HepG2 (cell line): Measurements from ENCODE around the gene MND1. TPM values are rescaled to one million over a fixed set of nuclear protein-coding genes. Genes with fewer than 3 reads are reported as not detected.

Experiments
- ATAC-seq: fragments of 200-7000 bp; cut with Tn5 transposase; 3 replicates; pipeline ENCODE4 v1.9.1; 2020; ENCODE audit warnings: mild to moderate bottlenecking, moderate library complexity
- BruUV-seq: library from RNA; stranded (reverse); fragments of 400-500 nt; replicated peaks from 2 replicates; lab custom pipeline; 2021; lab: Mats Ljungman, UMichigan
- CTCF ChIA-PET: fragments of 300-600 bp; formaldehyde crosslinking; extraction: SDS; loops from one replicate; lab custom pipeline; 2021; ENCODE audit warnings: low total read pairs, inconsistent platforms, low intra/inter-chr PET ratio; lab: Yijun Ruan, JAX
- POLR2A ChIA-PET: fragments of 350-600 bp; sonication (Branson Sonifier 250); formaldehyde crosslinking; loops from one replicate; lab custom pipeline; 2020; ENCODE audit warnings: antibody characterized with exemption, inconsistent platforms; lab: Yijun Ruan, JAX
- DNase-seq: peaks from one replicate; pipeline ENCODE4 v3.0.0-alpha.2; 2015; ENCODE audit warnings: low spot score
- FAIRE-seq: peaks from 3 replicates; lab custom pipeline; 2011; peaks lifted over from hg19 to GRCh38; lab: Jason Lieb, UNC
- H2AFZ ChIP-seq: one replicate; pipeline ENCODE4 v1.6.1; 2011; ENCODE audit warnings: low read length, inconsistent platforms
- H3K27ac ChIP-seq: fragments of 300-600 bp; 3 replicates; pipeline ENCODE4 v1.8.0; 2011; ENCODE audit warnings: mixed run types, mild to moderate bottlenecking, mixed read lengths, low read length, inconsistent platforms; ENCODE audit not compliant: insufficient read depth; ENCODE audit errors: extremely low read length
- H3K27me3 ChIP-seq, 2 experiments: fragments of 200-600 bp in 1 of 2; 2 replicates in 1 of 2; 3 replicates in 1 of 2; pipeline versions ENCODE4 v1.6.0 to v1.8.0; 2011; ENCODE audit warnings: low read length in 2 of 2, mild to moderate bottlenecking in 2 of 2, moderate library complexity in 2 of 2, inconsistent platforms in 1 of 2; ENCODE audit not compliant: insufficient read depth in 2 of 2, control insufficient read depth in 1 of 2
- H3K36me3 ChIP-seq, 2 experiments: fragments of 200-600 bp in 1 of 2; replicated peaks in 1 of 2; 2 replicates in 1 of 2; 3 replicates in 1 of 2; pipeline versions ENCODE4 v1.5.1 to v1.8.0; 2011; ENCODE audit warnings: low read length in 2 of 2, inconsistent platforms in 1 of 2; ENCODE audit not compliant: insufficient read depth in 2 of 2, control insufficient read depth in 1 of 2
- H3K4me1 ChIP-seq: 2 replicates; pipeline ENCODE4 v1.5.1; 2012; ENCODE audit warnings: low read length, inconsistent platforms; ENCODE audit not compliant: insufficient read depth
- H3K4me2 ChIP-seq: 2 replicates; pipeline ENCODE4 v1.6.0; 2011; ENCODE audit warnings: low read depth, low read length, inconsistent platforms
- H3K4me3 ChIP-seq, 3 experiments: fragments of 200-600 bp in 1 of 3; sonication (generic), shearing (Covaris generic) in 1 of 3; replicated peaks in 1 of 3; 2 replicates each; pipeline ENCODE4 v1.5.1; 2011 to 2016; ENCODE audit warnings: low read length in 3 of 3, inconsistent platforms in 2 of 3, low read depth in 2 of 3, mild to moderate bottlenecking in 2 of 3, control low read depth in 1 of 3, mixed read lengths in 1 of 3; ENCODE audit not compliant: insufficient read depth in 1 of 3
- H3K79me2 ChIP-seq: one replicate; pipeline ENCODE4 v1.6.1; 2011; ENCODE audit warnings: low read length, inconsistent platforms; ENCODE audit not compliant: insufficient read depth
- H3K9ac ChIP-seq: 2 replicates; pipeline ENCODE4 v1.6.0; 2011; ENCODE audit warnings: mild to moderate bottlenecking, low read depth, low read length, inconsistent platforms; ENCODE audit not compliant: insufficient read depth
- H3K9me3 ChIP-seq: 2 replicates; pipeline ENCODE4 v1.5.1; 2012; ENCODE audit warnings: mild to moderate bottlenecking, low read length
- H4K20me1 ChIP-seq: 2 replicates; pipeline ENCODE4 v1.6.0; 2011; ENCODE audit warnings: inconsistent platforms, mild to moderate bottlenecking, low read length, moderate library complexity; ENCODE audit not compliant: insufficient read depth
- FIP1L1 ChIP-seq: fragments of 200-400 bp; formaldehyde crosslinking; IDR thresholded peaks from 2 replicates; pipeline ENCODE4 v1.6.1; 2018; ENCODE audit warnings: low read depth, mild to moderate bottlenecking, low read length, moderate library complexity, borderline replicate concordance; ENCODE audit not compliant: insufficient read depth
- JDP2 ChIP-seq: sonication (generic); formaldehyde crosslinking; IDR thresholded peaks from 2 replicates; pipeline ENCODE4 v1.8.1; 2022; ENCODE audit warnings: missing genetic modification reagents, borderline replicate concordance
- JUND ChIP-seq: sonication (generic); formaldehyde crosslinking; IDR thresholded peaks from 2 replicates; pipeline ENCODE4 v1.8.0; 2022; ENCODE audit warnings: mild to moderate bottlenecking, missing genetic modification reagents
- MAFF ChIP-seq: IDR thresholded peaks from 2 replicates; pipeline ENCODE4 v1.6.1; 2011; ENCODE audit warnings: low read depth, low read length, improper control_type of control experiment
- MAFK ChIP-seq, 2 experiments: IDR thresholded peaks in 1 of 2; conservative IDR thresholded peaks in 1 of 2; 2 replicates each; pipeline ENCODE4 v1.6.1; 2011; ENCODE audit warnings: improper control_type of control experiment in 2 of 2, low read length in 2 of 2
- NR2F2 ChIP-seq: IDR thresholded peaks from 2 replicates; pipeline ENCODE4 v1.6.1; 2012; ENCODE audit warnings: low read depth, inconsistent platforms, borderline replicate concordance
- NRL ChIP-seq: sonication (generic); formaldehyde crosslinking; IDR thresholded peaks from 2 replicates; pipeline ENCODE4 v1.5.0; 2020; ENCODE audit warnings: missing genetic modification reagents, mild to moderate bottlenecking, moderate library complexity, borderline replicate concordance
- POLR2AphosphoS5 ChIP-seq: IDR thresholded peaks from 2 replicates; pipeline ENCODE4 v1.6.1; 2012; ENCODE audit warnings: low read depth, low read length
- SP1 ChIP-seq, 2 experiments: fragments of 450-650 bp in 1 of 2; sonication (generic) in 1 of 2; formaldehyde crosslinking in 1 of 2; IDR thresholded peaks; 2 replicates each; pipeline versions ENCODE4 v1.4.0 to v1.6.1; 2016 to 2020; ENCODE audit warnings: missing genetic modification reagents in 1 of 2
- TRIM24 ChIP-seq: sonication (generic); formaldehyde crosslinking; IDR thresholded peaks from 2 replicates; pipeline ENCODE4 v1.8.0; 2022; ENCODE audit warnings: mild to moderate bottlenecking, missing genetic modification reagents
- ZBTB1 ChIP-seq: sonication (generic); formaldehyde crosslinking; IDR thresholded peaks from 2 replicates; pipeline ENCODE4 v1.4.0; 2020; ENCODE audit warnings: missing genetic modification reagents, borderline replicate concordance
- ZFP1 ChIP-seq: IDR thresholded peaks from 2 replicates; pipeline ENCODE4 v1.6.1; 2016
- ZFP36L2 ChIP-seq: sonication (generic); formaldehyde crosslinking; IDR thresholded peaks from 2 replicates; pipeline ENCODE4 v1.4.0; 2020; ENCODE audit warnings: missing genetic modification reagents
- ZNF10 ChIP-seq: sonication (generic); formaldehyde crosslinking; IDR thresholded peaks from 2 replicates; pipeline ENCODE4 v1.4.0; 2020; ENCODE audit warnings: mild to moderate bottlenecking, low read depth, missing genetic modification reagents, borderline replicate concordance
- ZNF3 ChIP-seq: IDR thresholded peaks from 2 replicates; pipeline ENCODE4 v1.7.0; 2017; ENCODE audit warnings: inconsistent platforms
- ZNF564 ChIP-seq: sonication (generic); formaldehyde crosslinking; IDR thresholded peaks from 2 replicates; pipeline ENCODE4 v1.8.1; 2023; ENCODE audit warnings: mild to moderate bottlenecking, missing genetic modification reagents
- ZNF75D ChIP-seq: sonication (generic); formaldehyde crosslinking; IDR thresholded peaks from 2 replicates; pipeline ENCODE4 v1.8.1; 2023; ENCODE audit warnings: missing genetic modification reagents, mild to moderate bottlenecking, borderline replicate concordance
- ZNF773 ChIP-seq: sonication (generic); formaldehyde crosslinking; IDR thresholded peaks from 2 replicates; pipeline ENCODE4 v1.4.0; 2020; ENCODE audit warnings: missing genetic modification reagents, borderline replicate concordance
- WGBS: methylation state at CpG from one replicate; pipeline ENCODE4 v1.1.6; 2017; ENCODE audit warnings: low lambda C conversion rate; 5-methylcytosine and 5-hydroxymethylcytosine counted together
- in situ Hi-C: cut with HindIII; loops from 2 replicates; pipeline ENCODE4 v1.10.0; 2017; ENCODE audit warnings: low pct_unique_long_range_greater_than_20kb; ENCODE audit not compliant: extremely low pct_ligation_motif_present
- intact Hi-C: fragments of 100-400 bp; cut with micrococcal nuclease; formaldehyde crosslinking; loops from one replicate; pipeline ENCODE4 v1.10.0; 2022; ENCODE audit not compliant: unreplicated experiment
- polyA plus RNA-seq, 8 experiments: library from polyadenylated mRNA; depleted of rRNA in 3 of 8; stranded (reverse) in 7 of 8; unstranded in 1 of 8; fragments of >200 nt; fragmentation: Illumina TruSeq in 4 of 8; extraction: Trizol in 4 of 8; gene quantifications; 2 replicates each; pipeline versions ENCODE4 v1.2.1 to v1.2.3, GENCODE V29; 2011 to 2016; ENCODE audit warnings: low read depth in 4 of 8, missing spikeins in 1 of 8, mixed read lengths in 1 of 8; ENCODE audit not compliant: insufficient read depth in 1 of 8
- total RNA-seq, 5 experiments: library from RNA; depleted of rRNA; stranded (reverse); fragments of >200 nt; fragmentation: Illumina TruSeq; extraction: Trizol; gene quantifications; 2 replicates each; pipeline ENCODE4 v1.2.3, GENCODE V29; 2016; ENCODE audit warnings: low read depth in 1 of 5
- TF ChIP-seq, protein P1 (sequence below): sonication (generic); formaldehyde crosslinking; IDR thresholded peaks from 2 replicates; pipeline ENCODE4 v1.4.0; 2020; ENCODE audit warnings: mild to moderate bottlenecking, missing genetic modification reagents

Gene MND1
- total and polyA plus RNA-seq, 2 of the 13 experiments (the other 11 are each of a cell fraction or from before 2014, with no cell fraction given): 4.8 to 30.7 TPM

DNA sequence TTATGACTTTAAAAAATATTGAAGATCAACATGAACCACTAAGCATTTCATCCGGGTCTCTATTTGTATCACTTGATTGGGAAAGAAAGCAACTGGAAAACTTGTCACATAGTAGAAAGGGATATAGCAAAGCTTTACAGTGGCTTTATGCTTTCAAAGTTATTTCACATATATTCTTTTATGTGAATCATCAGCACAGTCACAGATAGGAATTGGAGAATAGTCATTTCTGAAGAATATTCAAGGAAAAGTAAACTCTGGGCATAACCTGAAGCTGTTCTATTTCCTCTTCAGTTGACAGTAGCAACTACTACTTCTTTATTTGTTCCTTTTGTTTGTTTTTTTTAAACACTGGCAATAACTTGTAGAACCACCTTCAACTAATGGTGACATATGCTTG is 50.5 kb downstream of the MND1 start (continued):
- TF ChIP-seq MAFK (conservative IDR thresholded peaks at IDR 0.05 in 1 of 2, IDR thresholded peaks at IDR 0.05 in 1 of 2; ENCODE audit: low read length in 2 of 2): no peak
- TF ChIP-seq, protein P1, sequence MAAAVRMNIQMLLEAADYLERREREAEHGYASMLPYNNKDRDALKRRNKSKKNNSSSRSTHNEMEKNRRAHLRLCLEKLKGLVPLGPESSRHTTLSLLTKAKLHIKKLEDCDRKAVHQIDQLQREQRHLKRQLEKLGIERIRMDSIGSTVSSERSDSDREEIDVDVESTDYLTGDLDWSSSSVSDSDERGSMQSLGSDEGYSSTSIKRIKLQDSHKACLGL: no peak
- TF ChIP-seq NR2F2: no peak
- TF ChIP-seq SP1 (IDR thresholded peaks at IDR 0.05): no peak
- no peak for TF ChIP-seq SP1 (CRISPR knock-in tag; IDR thresholded peaks at IDR 0.05)
- TF ChIP-seq ZBTB1 (CRISPR knock-in tag): no peak

DNA sequence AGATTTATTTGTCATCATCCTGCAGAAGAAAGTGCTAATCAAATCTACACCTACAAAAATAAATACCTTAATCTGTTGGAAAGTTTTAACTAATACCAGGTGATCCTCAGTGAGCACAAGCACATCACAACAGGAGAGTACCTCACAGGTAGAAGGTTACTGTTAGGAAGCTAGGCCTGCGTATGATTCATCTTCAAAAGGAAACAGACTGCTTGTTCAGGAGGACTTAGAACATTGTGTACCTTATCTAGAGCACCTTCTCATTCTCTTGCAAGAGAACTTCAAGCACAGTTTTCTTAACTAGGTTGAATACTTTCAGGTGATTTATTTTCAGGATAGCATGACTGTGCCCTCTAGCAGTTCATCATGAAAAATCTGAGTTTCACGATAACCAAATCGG is 54.2 kb downstream of the MND1 start:
- ChIA-PET CTCF (no interaction called here), POLR2A (no interaction called here)
- Histone ChIP-seq H2AFZ (no peak overlapping the region), H3K79me2 (no peaks in the 10 kb centered on the region), H3K4me3 (no peak overlapping the region), H3K4me1 (no peaks in the 10 kb centered on the region), H3K36me3 (no peaks in the 10 kb centered on the region), H3K4me2 (no peak overlapping the region), H3K9me3 (no peaks in the 10 kb centered on the region), H3K9ac (no peak overlapping the region), H4K20me1 (no peaks in the 10 kb centered on the region), H3K27me3 (no peaks in the 10 kb centered on the region; a peak in 1 of 5 replicates), H3K27ac (no peak overlapping the region)
- 98% methylated on average over 3 of the region's 3 CpGs for WGBS
- BruUV-seq: no TSS peak
- in situ Hi-C loops: no loop called here
- ATAC-seq (no peak), DNase-seq (no peak), FAIRE-seq (peak; percentile 28)
- TF ChIP-seq ZFP36L2 (CRISPR knock-in tag) (no peak), JDP2 (no peak), ZNF10 (CRISPR knock-in tag) (no peak), NRL (no peak), ZNF75D (CRISPR knock-in tag) (no peak), MAFK (conservative IDR thresholded peaks at IDR 0.05 in 1 of 2, IDR thresholded peaks at IDR 0.05 in 1 of 2; ENCODE audit: low read length in 2 of 2) (0 out of 4 replicates have a peak, but pooled peaks of 1 of the 2 experiments have one; percentile 40), TRIM24 (CRISPR knock-in tag) (no peak), ZNF3 (CRISPR knock-in tag) (no peak), ZNF564 (CRISPR knock-in tag) (no peak), JUND (CRISPR knock-in tag) (no peak), POLR2AphosphoS5 (no peak), ZNF773 (no peak), FIP1L1 (no peak), ZFP1 (CRISPR knock-in tag) (no peak), MAFF (0 out of 2 replicates have a peak, but pooled peaks have one; percentile 6)
- intact Hi-C loops: no loop called here
